HG03439 (cell line): ENCODE data around the gene ATG7.
"Not testable (repeated sequence)": the region's sequence is repeated elsewhere in the genome, so short reads cannot be mapped to it uniquely, and the experiment has no call there.

ENCODE experiments used
- ATAC-seq: cut with Tn5 transposase; IDR thresholded peaks from one replicate; pipeline ENCODE4 v1.9.1; 2021; ENCODE audit warnings: mild to moderate bottlenecking, moderate library complexity; ENCODE audit not compliant: unreplicated experiment

Gene ATG7

GRCh38 chr3:11291808-11292207 lies 19.6 kb downstream of the ATG7 start:
- ATAC-seq: no peak

GRCh38 chr3:11297126-11297525 lies 24.9 kb downstream of the ATG7 start:
- no peak for ATAC-seq

- peak; percentile 73 for ATAC-seq
Measured at GRCh38 chr3:11300970-11301369, 28.8 kb downstream of the ATG7 start.

GRCh38 chr3:11302444-11302843 lies 30.2 kb downstream of the ATG7 start:
- no peak for ATAC-seq

GRCh38 chr3:11304175-11304574 lies 32.0 kb downstream of the ATG7 start:
- no peak for ATAC-seq

- ATAC-seq: no peak
Measured at GRCh38 chr3:11305509-11305908, 33.3 kb downstream of the ATG7 start.

GRCh38 chr3:11306817-11307589 lies 34.8 kb downstream of the ATG7 start:
- ATAC-seq: no peak

GRCh38 chr3:11307830-11308432 lies 35.7 kb downstream of the ATG7 start:
- no peak for ATAC-seq

- ATAC-seq: no peak
Measured at GRCh38 chr3:11310258-11310657, 38.1 kb downstream of the ATG7 start.

GRCh38 chr3:11312166-11312565 lies 40.0 kb downstream of the ATG7 start:
- ATAC-seq: no peak

- ATAC-seq: no peak
Measured at GRCh38 chr3:11317300-11317699, 45.1 kb downstream of the ATG7 start.

- no peak for ATAC-seq
Measured at GRCh38 chr3:11322931-11323330, 50.7 kb downstream of the ATG7 start.

- no peak for ATAC-seq
Measured at GRCh38 chr3:11323813-11324212, 51.6 kb downstream of the ATG7 start.

- no peak for ATAC-seq
Measured at GRCh38 chr3:11327619-11328018, 55.4 kb downstream of the ATG7 start.

GRCh38 chr3:11328196-11328945 lies 56.2 kb downstream of the ATG7 start:
- no peak for ATAC-seq

GRCh38 chr3:11329777-11330176 lies 57.6 kb downstream of the ATG7 start:
- ATAC-seq: no peak

GRCh38 chr3:11331101-11331500 lies 58.9 kb downstream of the ATG7 start:
- ATAC-seq: no peak

- ATAC-seq: no peak
Measured at GRCh38 chr3:11335056-11335608, 62.9 kb downstream of the ATG7 start.

GRCh38 chr3:11339541-11339940 lies 67.3 kb downstream of the ATG7 start:
- ATAC-seq: no peak

GRCh38 chr3:11346416-11346815 lies 74.2 kb downstream of the ATG7 start:
- ATAC-seq: no peak

- not testable (repeated sequence) for ATAC-seq
Measured at GRCh38 chr3:11348877-11349276, 76.7 kb downstream of the ATG7 start.

- ATAC-seq: no peak
Measured at GRCh38 chr3:11349446-11349845, 77.2 kb downstream of the ATG7 start.
